ENCODE measurements around the gene SLN.

SLN gene

DNA sequence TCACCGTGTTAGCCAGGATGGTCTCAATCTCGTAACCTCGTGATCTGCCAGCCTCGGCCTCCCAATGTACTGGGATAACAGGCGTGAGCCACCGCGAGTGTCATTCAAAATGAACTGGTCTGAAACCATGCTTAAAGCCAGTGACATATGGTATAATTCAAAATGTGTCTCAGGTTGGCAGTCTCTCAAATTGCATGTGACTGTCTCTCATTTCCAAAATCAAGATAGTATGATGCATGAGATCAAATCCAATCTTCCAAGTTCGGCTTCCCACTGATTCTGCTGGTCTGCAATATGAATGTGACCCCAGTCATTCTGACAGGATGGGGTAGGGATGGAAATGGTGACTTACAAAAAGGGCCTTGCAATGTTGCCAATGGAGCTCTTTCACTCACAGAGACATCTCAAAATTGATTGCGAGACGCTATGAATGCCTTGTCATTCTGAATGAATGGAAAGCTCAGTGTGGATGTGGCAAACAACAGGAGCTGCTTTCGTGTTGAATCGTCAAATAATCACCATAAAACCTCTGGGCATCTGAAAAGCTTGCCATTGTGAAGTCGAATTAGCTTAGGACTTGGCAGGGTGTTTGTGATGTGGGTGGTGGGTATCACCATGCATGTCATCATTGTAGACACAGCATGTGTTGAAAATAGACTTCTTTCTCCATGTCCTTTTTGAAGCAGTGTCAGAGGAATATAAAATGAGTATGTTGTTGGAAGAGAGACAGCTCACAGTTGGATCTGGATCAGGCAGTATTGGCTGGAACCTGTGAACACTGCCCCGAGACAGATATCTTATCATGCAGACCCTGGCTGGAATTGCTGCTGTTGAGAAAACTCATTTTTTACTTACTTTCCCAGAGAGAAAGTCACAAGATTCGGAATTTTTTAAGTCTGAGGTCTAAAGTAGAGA is 12.2 kb downstream of the SLN start:
- H3K4me1 ChIP-seq (ENCODE audit: control insufficient read depth, insufficient read depth, low read length): peaks cover 45% of the 10 kb centered on the region
- no peaks in the 10 kb centered on the region for H3K36me3 ChIP-seq (ENCODE audit: control insufficient read depth, insufficient read depth, low read length, severe bottlenecking)
- no peak overlapping the region for H3K9ac ChIP-seq (ENCODE audit: low read length)
- no peaks in the 10 kb centered on the region for H3K27me3 ChIP-seq (replicated peaks; ENCODE audit: control insufficient read depth, insufficient read depth, low read length)
- no peak overlapping the region for H3K4me3 ChIP-seq (ENCODE audit: low read length)
- H3K9me3 ChIP-seq (ENCODE audit: control insufficient read depth, low read length): no peaks in the 10 kb centered on the region
- no peak for DNase-seq (ENCODE audit: low read depth)

DNA sequence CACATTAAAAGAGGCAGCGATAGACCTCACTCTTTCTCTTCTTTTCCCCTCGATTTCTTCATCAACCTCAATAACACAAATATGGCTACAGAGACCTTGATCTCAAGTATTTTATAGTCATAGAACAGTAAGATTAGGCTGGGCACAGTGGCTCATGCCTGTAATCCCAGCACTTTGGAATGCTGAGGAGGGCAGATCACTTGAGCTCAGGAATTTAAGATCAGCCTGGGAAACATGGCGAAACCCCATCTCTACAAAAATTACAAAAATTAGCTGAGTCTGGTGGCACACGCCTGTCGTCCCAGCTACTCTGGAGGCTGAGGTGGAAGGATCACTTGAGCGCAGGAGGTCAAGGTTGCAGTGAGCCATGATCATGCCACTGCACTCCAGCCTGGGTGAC is 14.6 kb downstream of the SLN start:
- Histone ChIP-seq H3K9me3 (ENCODE audit: control insufficient read depth, low read length) (no peaks in the 10 kb centered on the region), H3K36me3 (ENCODE audit: control insufficient read depth, insufficient read depth, low read length, severe bottlenecking) (no peaks in the 10 kb centered on the region), H3K9ac (ENCODE audit: low read length) (no peak overlapping the region), H3K4me1 (ENCODE audit: control insufficient read depth, insufficient read depth, low read length) (peaks cover 38% of the 10 kb centered on the region), H3K27me3 (replicated peaks; ENCODE audit: control insufficient read depth, insufficient read depth, low read length) (no peaks in the 10 kb centered on the region), H3K4me3 (ENCODE audit: low read length) (no peak overlapping the region)
- DNase-seq (ENCODE audit: low read depth): no peak

DNA sequence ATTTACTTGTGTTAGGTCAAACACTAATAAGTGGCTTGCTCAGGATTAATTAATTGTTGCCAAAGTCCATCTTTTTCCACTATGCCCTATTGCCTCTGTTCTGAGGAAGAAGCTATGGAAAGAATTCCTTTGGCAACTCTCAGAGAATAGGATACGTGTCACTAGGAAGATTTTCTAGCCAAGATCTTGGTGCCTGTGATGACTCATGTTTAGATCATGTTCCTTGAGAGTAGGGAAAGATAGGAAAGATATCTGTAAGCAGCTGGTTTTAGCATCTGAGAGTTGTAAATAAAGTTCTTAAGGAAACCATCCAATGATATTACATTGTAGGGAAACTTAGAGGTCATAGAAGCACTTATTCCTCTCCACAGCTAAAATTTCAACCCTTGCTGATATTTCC is 15.7 kb downstream of the SLN start:
- Histone ChIP-seq H3K9ac (ENCODE audit: low read length) (no peak overlapping the region), H3K27me3 (replicated peaks; ENCODE audit: control insufficient read depth, insufficient read depth, low read length) (no peaks in the 10 kb centered on the region), H3K9me3 (ENCODE audit: control insufficient read depth, low read length) (no peaks in the 10 kb centered on the region), H3K4me1 (ENCODE audit: control insufficient read depth, insufficient read depth, low read length) (peaks cover 43% of the 10 kb centered on the region), H3K36me3 (ENCODE audit: control insufficient read depth, insufficient read depth, low read length, severe bottlenecking) (no peaks in the 10 kb centered on the region), H3K4me3 (ENCODE audit: low read length) (no peak overlapping the region)
- DNase-seq (ENCODE audit: low read depth): peak; percentile 73

DNA sequence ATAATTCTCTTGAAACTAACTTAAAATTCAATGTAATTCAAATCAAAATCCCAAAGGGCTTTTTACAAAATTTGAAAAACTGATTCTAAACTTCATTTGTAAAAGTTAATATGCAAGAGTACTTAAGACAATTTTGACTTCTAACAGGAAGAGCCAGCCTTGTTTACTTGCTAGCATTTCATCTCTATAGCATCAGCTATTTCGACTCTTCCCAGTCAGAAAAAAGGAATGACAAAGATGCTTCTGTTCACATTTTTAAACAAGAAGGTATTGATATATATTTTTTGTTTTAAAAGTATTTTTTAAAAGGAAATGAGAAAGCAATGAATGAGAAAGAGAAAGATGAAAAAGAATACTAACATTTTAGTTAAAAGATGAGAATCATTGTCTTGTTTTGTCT is 16.4 kb downstream of the SLN start:
- no peak overlapping the region for H3K9ac ChIP-seq (ENCODE audit: low read length)
- H3K27me3 ChIP-seq (replicated peaks; ENCODE audit: control insufficient read depth, insufficient read depth, low read length): no peaks in the 10 kb centered on the region
- DNase-seq (ENCODE audit: low read depth): peak; percentile 4
- H3K4me3 ChIP-seq (ENCODE audit: low read length): no peak overlapping the region
- peaks cover 42% of the 10 kb centered on the region for H3K4me1 ChIP-seq (ENCODE audit: control insufficient read depth, insufficient read depth, low read length)
- H3K9me3 ChIP-seq (ENCODE audit: control insufficient read depth, low read length): no peaks in the 10 kb centered on the region
- no peaks in the 10 kb centered on the region for H3K36me3 ChIP-seq (ENCODE audit: control insufficient read depth, insufficient read depth, low read length, severe bottlenecking)

DNA sequence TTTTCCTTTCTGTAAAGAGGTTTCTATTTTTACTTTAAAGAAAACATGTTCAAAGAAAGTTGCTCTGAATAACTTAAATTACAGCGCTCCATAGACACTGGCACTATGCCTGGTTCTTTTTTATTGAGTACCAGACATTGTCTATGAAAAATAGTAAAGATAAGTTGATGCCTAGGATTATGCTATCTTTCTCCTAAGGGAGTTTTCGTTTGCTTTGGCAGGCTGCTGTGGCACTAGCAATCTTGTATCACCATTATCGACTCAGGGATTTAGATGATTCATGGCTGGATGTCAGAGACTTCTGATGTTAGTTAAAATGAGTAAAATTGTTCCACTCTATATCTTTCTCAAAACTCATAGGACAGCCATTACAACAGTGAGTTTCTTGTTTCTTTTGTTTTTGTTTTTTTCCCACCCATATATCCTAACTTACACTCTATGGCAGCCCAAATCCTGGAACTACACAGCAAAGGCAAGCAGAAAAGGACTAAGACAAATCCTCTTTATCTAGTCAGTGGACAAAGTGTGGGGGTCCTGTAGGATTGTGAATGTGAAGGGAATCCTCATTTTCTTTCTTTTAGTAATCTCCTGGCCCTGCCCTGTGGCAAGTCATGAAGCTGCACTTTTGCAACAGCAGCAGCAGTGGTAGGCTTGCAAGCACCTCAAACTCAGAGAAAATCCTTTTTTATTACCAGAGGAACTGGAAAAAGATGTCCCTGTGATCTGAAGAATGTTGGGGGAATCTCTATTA is 20.7 kb downstream of the SLN start:
- H3K9ac ChIP-seq (ENCODE audit: low read length): peak overlapping the region; percentile 16
- peak; percentile 44 for DNase-seq (ENCODE audit: low read depth)

DNA sequence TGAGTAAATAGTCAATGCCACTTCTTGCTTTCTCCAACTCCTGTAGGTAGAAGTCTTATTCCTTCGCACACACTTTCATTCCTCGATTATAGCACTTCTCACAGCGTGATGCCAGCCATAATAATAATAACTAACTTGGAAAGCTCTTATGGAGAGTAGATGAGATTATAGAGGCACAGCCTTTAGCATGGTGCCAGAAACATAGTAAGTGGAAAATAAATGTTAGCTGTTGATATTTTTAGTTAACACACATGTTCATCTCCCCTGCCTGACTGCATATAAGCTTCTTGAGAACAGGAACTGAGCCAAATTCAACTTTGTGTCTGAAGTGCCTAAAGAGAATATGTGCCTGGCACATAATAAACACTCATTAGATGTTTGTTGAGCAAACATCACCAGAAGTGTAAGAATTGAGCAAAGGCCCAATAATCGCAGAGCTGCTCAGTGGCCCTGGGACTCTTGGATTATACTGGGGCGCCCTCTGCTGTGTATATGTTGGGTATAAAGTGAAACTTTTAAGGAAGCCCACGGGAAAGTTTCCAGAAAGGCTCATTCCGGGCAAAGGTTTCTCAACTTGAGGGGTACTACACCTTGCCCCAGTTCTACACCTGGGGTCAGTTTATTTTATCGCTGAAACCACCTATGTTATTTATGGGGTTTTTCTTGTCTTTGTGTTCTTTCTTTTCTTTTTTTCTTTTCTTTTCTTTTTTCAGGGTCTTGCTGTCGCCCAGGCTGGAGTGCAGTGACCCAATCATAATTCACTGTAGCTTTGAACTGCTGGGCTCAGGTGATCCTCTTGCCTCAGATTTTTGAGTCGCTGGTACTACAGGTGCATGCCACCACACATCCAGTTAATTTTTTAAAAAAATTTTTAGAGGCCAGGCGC is 22.3 kb downstream of the SLN start:
- Histone ChIP-seq H3K4me3 (ENCODE audit: low read length) (no peak overlapping the region), H3K9ac (ENCODE audit: low read length) (peak overlapping the region; percentile 39), H3K9me3 (ENCODE audit: control insufficient read depth, low read length) (no peaks in the 10 kb centered on the region), H3K4me1 (ENCODE audit: control insufficient read depth, insufficient read depth, low read length) (peaks cover 6% of the 10 kb centered on the region), H3K27me3 (replicated peaks; ENCODE audit: control insufficient read depth, insufficient read depth, low read length) (no peaks in the 10 kb centered on the region), H3K36me3 (ENCODE audit: control insufficient read depth, insufficient read depth, low read length, severe bottlenecking) (no peaks in the 10 kb centered on the region)
- DNase-seq (ENCODE audit: low read depth): peak; percentile 90

More for the DNA sequence above, 20.7 kb downstream of the SLN start:
- no peaks in the 10 kb centered on the region for H3K27me3 ChIP-seq (replicated peaks; ENCODE audit: control insufficient read depth, insufficient read depth, low read length)
- H3K36me3 ChIP-seq (ENCODE audit: control insufficient read depth, insufficient read depth, low read length, severe bottlenecking): no peaks in the 10 kb centered on the region
- H3K4me3 ChIP-seq (ENCODE audit: low read length): no peak overlapping the region
- H3K9me3 ChIP-seq (ENCODE audit: control insufficient read depth, low read length): no peaks in the 10 kb centered on the region
- peaks cover 12% of the 10 kb centered on the region for H3K4me1 ChIP-seq (ENCODE audit: control insufficient read depth, insufficient read depth, low read length)

DNA sequence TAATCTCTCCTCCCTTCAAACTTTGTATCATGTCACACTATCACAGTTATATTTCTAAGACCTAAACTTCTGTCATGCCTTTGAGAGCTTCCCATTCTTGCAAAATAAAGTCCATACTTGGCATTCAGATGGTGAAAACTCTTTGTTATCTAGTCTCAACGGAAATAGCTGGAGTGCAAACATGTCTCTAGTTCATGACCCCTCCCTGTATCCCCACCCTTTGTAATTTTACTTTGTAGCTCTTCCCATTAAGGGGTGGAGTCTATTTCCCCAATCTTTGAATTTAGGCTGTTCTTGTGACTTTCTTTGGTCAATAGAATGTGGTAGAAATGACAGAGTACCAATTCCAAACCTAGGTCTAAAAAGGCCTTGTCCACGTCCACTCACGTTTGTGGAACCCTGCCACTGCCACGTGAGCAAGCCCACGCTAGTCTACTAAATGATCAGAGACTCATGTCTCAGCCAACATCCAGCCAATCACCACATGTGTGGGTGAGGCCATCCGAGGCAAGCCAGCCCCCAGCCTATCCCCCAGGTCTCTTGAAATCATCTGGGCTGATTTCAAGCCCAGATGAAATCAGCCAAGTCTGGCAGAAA is 23.4 kb downstream of the SLN start:
- Histone ChIP-seq H3K36me3 (ENCODE audit: control insufficient read depth, insufficient read depth, low read length, severe bottlenecking) (no peaks in the 10 kb centered on the region), H3K4me1 (ENCODE audit: control insufficient read depth, insufficient read depth, low read length) (peaks cover 6% of the 10 kb centered on the region), H3K9me3 (ENCODE audit: control insufficient read depth, low read length) (no peaks in the 10 kb centered on the region), H3K4me3 (ENCODE audit: low read length) (no peak overlapping the region), H3K27me3 (replicated peaks; ENCODE audit: control insufficient read depth, insufficient read depth, low read length) (no peaks in the 10 kb centered on the region), H3K9ac (ENCODE audit: low read length) (no peak overlapping the region)
- DNase-seq (ENCODE audit: low read depth): no peak

DNA sequence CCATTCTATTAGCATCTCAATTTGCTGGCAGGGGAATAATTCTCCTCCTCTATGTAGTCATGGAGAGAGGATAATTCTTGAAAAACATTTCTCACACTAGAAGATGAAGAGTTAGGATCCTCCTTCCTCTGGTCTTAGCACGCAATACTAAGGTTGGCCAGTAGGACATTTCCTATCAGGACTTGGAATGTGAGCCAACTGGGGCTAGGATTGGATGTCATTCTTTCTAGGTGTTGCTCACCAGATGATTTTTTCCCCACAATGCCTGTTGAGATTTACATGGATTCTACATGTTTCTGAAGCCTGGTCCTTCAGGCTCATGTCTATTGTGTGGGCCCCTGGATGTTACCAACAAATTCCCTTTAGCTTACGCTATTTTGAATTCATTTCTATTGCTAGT is 28.0 kb downstream of the SLN start:
- Histone ChIP-seq H3K27me3 (replicated peaks; ENCODE audit: control insufficient read depth, insufficient read depth, low read length) (no peaks in the 10 kb centered on the region), H3K4me1 (ENCODE audit: control insufficient read depth, insufficient read depth, low read length) (no peaks in the 10 kb centered on the region), H3K36me3 (ENCODE audit: control insufficient read depth, insufficient read depth, low read length, severe bottlenecking) (no peaks in the 10 kb centered on the region), H3K9me3 (ENCODE audit: control insufficient read depth, low read length) (no peaks in the 10 kb centered on the region), H3K4me3 (ENCODE audit: low read length) (no peak overlapping the region), H3K9ac (ENCODE audit: low read length) (no peak overlapping the region)
- no peak for DNase-seq (ENCODE audit: low read depth)

DNA sequence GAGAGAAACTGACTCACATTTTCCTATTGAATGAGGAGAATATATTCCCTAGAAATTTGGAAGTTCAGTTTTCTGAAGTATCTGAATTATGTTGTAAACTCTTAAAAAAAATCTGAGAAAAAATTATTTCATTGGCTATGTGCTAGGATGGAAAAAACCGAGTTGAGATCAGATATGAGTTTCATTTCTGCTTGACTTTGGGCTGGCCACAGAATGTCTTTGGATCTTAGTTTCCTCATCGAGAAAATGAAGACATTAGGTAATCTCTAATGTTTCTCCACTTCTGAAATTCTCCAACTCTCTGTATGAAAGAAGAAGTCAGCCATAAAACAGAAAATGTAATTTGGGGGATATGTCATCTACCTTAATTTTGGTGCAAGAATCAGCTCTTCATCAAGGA is 28.8 kb downstream of the SLN start:
- Histone ChIP-seq H3K9ac (ENCODE audit: low read length) (no peak overlapping the region), H3K36me3 (ENCODE audit: control insufficient read depth, insufficient read depth, low read length, severe bottlenecking) (no peaks in the 10 kb centered on the region), H3K9me3 (ENCODE audit: control insufficient read depth, low read length) (no peaks in the 10 kb centered on the region), H3K27me3 (replicated peaks; ENCODE audit: control insufficient read depth, insufficient read depth, low read length) (no peaks in the 10 kb centered on the region), H3K4me1 (ENCODE audit: control insufficient read depth, insufficient read depth, low read length) (no peaks in the 10 kb centered on the region), H3K4me3 (ENCODE audit: low read length) (no peak overlapping the region)
- no peak for DNase-seq (ENCODE audit: low read depth)

DNA sequence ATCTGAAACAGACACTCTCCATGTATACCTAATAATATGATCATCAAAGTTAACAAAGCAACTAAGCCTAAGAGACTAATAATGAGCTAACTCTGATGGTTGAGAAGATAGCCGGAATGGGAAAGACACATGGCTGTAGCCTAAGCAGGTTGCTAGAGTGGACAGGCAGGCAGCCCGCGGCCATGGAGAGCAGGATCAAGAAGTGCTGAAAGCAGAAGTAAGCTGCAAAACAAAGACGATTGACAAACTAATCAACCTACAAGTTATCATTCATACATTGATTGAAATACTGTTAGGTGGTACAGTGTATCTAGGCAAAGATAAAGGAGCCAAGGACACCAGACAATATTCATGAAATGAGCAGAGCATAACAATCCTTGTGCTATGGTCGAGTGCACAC is 29.3 kb downstream of the SLN start:
- Histone ChIP-seq H3K9me3 (ENCODE audit: control insufficient read depth, low read length) (no peaks in the 10 kb centered on the region), H3K36me3 (ENCODE audit: control insufficient read depth, insufficient read depth, low read length, severe bottlenecking) (no peaks in the 10 kb centered on the region), H3K4me1 (ENCODE audit: control insufficient read depth, insufficient read depth, low read length) (no peaks in the 10 kb centered on the region), H3K4me3 (ENCODE audit: low read length) (no peak overlapping the region), H3K9ac (ENCODE audit: low read length) (no peak overlapping the region), H3K27me3 (replicated peaks; ENCODE audit: control insufficient read depth, insufficient read depth, low read length) (no peaks in the 10 kb centered on the region)
- DNase-seq (ENCODE audit: low read depth): no peak

All from adipocyte (in vitro differentiated cells).